PC-3 (cell line): Measurements from ENCODE around the gene CACNA1C. TPM values are rescaled to one million over a fixed set of nuclear protein-coding genes. Genes with fewer than 3 reads are reported as not detected.

Source experiments
- ATAC-seq: fragments of 200-7000 bp; cut with Tn5 transposase; 2 replicates; pipeline ENCODE4 v1.9.1; 2020; ENCODE audit warnings: mild to moderate bottlenecking, moderate library complexity
- BruUV-seq: library from RNA; stranded (reverse); fragments of 400-500 nt; replicated peaks from 2 replicates; lab custom pipeline; 2021; lab: Mats Ljungman, UMichigan
- CTCF ChIA-PET: fragments of 300-600 bp; sonication (Branson Sonifier 250); formaldehyde crosslinking; loops from one replicate; lab custom pipeline; 2022; ENCODE audit warnings: antibody characterized with exemption; lab: Charles Lee
- POLR2A ChIA-PET: fragments of 300-600 bp; sonication (Branson Sonifier 250); formaldehyde crosslinking; loops from one replicate; lab custom pipeline; 2022; ENCODE audit warnings: antibody characterized with exemption; ENCODE audit not compliant: unreplicated experiment; lab: Charles Lee
- DNase-seq: peaks from one replicate; pipeline ENCODE4 v3.0.0-alpha.2; 2015
- H2AFZ ChIP-seq: fragments of 300-600 bp; sonication (generic); 2 replicates; pipeline ENCODE4 v1.6.0; 2016; ENCODE audit warnings: antibody characterized with exemption, low read length
- H3F3A ChIP-seq: fragments of 300-600 bp; sonication (generic); one replicate; pipeline ENCODE4 v1.6.0; 2017; ENCODE audit warnings: antibody characterized with exemption, low read length, control low read depth, mild to moderate bottlenecking; ENCODE audit not compliant: unreplicated experiment
- H3K27ac ChIP-seq: fragments of 300-600 bp; sonication (generic); 2 replicates; pipeline ENCODE4 v1.5.1; 2016; ENCODE audit warnings: mild to moderate bottlenecking, low read length
- H3K27me3 ChIP-seq: fragments of 300-600 bp; sonication (generic); 2 replicates; pipeline ENCODE4 v1.6.1; 2016; ENCODE audit warnings: low read length, mixed read lengths
- H3K36me3 ChIP-seq: fragments of 300-600 bp; sonication (generic); 2 replicates; pipeline ENCODE4 v1.6.1; 2016; ENCODE audit warnings: low read depth, mixed run types, low read length, mixed read lengths
- H3K4me1 ChIP-seq: fragments of 300-600 bp; sonication (generic); 2 replicates; pipeline ENCODE4 v1.5.1; 2016; ENCODE audit warnings: low read length; ENCODE audit not compliant: insufficient read depth
- H3K4me2 ChIP-seq: fragments of 300-600 bp; sonication (generic); 2 replicates; pipeline ENCODE4 v1.6.0; 2016; ENCODE audit warnings: low read length
- H3K4me3 ChIP-seq: fragments of 300-600 bp; sonication (generic); 2 replicates; pipeline ENCODE4 v1.5.1; 2016; ENCODE audit warnings: mild to moderate bottlenecking, low read length, mixed read lengths
- H3K79me2 ChIP-seq: fragments of 300-600 bp; sonication (generic); 2 replicates; pipeline ENCODE4 v1.6.1; 2017; ENCODE audit warnings: low read length, mixed read lengths
- H3K9ac ChIP-seq: fragments of 300-600 bp; sonication (generic); 2 replicates; pipeline ENCODE4 v1.6.0; 2016; ENCODE audit warnings: mild to moderate bottlenecking, low read length
- H3K9me2 ChIP-seq: fragments of 300-600 bp; sonication (generic); replicated peaks from 2 replicates; pipeline ENCODE4 v1.6.1; 2016; ENCODE audit warnings: mixed run types, low read length, mixed read lengths
- H3K9me3 ChIP-seq: fragments of 300-600 bp; sonication (generic); 2 replicates; pipeline ENCODE4 v1.6.1; 2016; ENCODE audit warnings: low read length, mixed read lengths
- H4K20me1 ChIP-seq: fragments of 300-600 bp; sonication (generic); 2 replicates; pipeline ENCODE4 v1.6.1; 2016; ENCODE audit warnings: low read length, mixed read lengths
- EZH2 ChIP-seq: fragments of 300-600 bp; sonication (generic); IDR thresholded peaks from one replicate; pipeline ENCODE4 v1.6.1; 2017; ENCODE audit warnings: antibody characterized with exemption, mild to moderate bottlenecking, low read length; ENCODE audit not compliant: unreplicated experiment
- EZH2phosphoT487 ChIP-seq: fragments of 300-600 bp; sonication (generic); IDR thresholded peaks from 2 replicates; pipeline ENCODE4 v1.6.1; 2018; ENCODE audit warnings: mild to moderate bottlenecking, antibody characterized with exemption, low read length, borderline replicate concordance
- intact Hi-C: fragments of 100-400 bp; cut with micrococcal nuclease; formaldehyde crosslinking; loops from 2 replicates; pipeline ENCODE4 v1.9.0; 2023
- total RNA-seq: library from RNA; depleted of rRNA; stranded (reverse); fragments of >200 nt; gene quantifications from 2 replicates; pipeline ENCODE4 v1.2.3, GENCODE V29; 2014
- TF ChIP-seq, protein P1 (sequence below): fragments of 300-600 bp; sonication (generic); conservative IDR thresholded peaks from 2 replicates; pipeline ENCODE4 v1.5.1; 2017; ENCODE audit warnings: antibody characterized with exemption, low read depth, mild to moderate bottlenecking, low read length

CACNA1C gene
- total RNA-seq, 1 experiment from 2014 or later: not detected

- H3K36me3 ChIP-seq: no peaks in the 10 kb centered on the region
- no peaks in the 10 kb centered on the region for H3F3A ChIP-seq
- no peaks in the 10 kb centered on the region for H3K9me3 ChIP-seq
- ChIA-PET CTCF (no interaction called here), POLR2A (no interaction called here)
- intact Hi-C loops: no loop called here
- no peaks in the 10 kb centered on the region for H4K20me1 ChIP-seq
- TF ChIP-seq EZH2 (no peak), EZH2phosphoT487 (no peak)
- TF ChIP-seq, protein P1, sequence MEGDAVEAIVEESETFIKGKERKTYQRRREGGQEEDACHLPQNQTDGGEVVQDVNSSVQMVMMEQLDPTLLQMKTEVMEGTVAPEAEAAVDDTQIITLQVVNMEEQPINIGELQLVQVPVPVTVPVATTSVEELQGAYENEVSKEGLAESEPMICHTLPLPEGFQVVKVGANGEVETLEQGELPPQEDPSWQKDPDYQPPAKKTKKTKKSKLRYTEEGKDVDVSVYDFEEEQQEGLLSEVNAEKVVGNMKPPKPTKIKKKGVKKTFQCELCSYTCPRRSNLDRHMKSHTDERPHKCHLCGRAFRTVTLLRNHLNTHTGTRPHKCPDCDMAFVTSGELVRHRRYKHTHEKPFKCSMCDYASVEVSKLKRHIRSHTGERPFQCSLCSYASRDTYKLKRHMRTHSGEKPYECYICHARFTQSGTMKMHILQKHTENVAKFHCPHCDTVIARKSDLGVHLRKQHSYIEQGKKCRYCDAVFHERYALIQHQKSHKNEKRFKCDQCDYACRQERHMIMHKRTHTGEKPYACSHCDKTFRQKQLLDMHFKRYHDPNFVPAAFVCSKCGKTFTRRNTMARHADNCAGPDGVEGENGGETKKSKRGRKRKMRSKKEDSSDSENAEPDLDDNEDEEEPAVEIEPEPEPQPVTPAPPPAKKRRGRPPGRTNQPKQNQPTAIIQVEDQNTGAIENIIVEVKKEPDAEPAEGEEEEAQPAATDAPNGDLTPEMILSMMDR: no peak
- no peak overlapping the region for H3K9ac ChIP-seq
- BruUV-seq: no TSS peak
- no peak overlapping the region for H2AFZ ChIP-seq
- peak; percentile 38 for DNase-seq
- H3K27ac ChIP-seq: no peak overlapping the region
- H3K79me2 ChIP-seq: no peaks in the 10 kb centered on the region
- H3K4me2 ChIP-seq: no peak overlapping the region
- H3K4me3 ChIP-seq: no peak overlapping the region
- no peaks in the 10 kb centered on the region for H3K9me2 ChIP-seq
- peaks cover 25% of the 10 kb centered on the region for H3K27me3 ChIP-seq
- H3K4me1 ChIP-seq: peaks cover 4% of the 10 kb centered on the region; the same call in 1 of the 2 replicates
- ATAC-seq: peak; percentile 24; the same call in 1 of the 2 replicates
Observed at GRCh38 chr12:2084553-2085296, 31.9 kb downstream of the CACNA1C start.

- ATAC-seq: no peak
- H3K4me2 ChIP-seq: no peak overlapping the region
- TF ChIP-seq, protein P1: no peak
- TF ChIP-seq EZH2phosphoT487: no peak
- TF ChIP-seq EZH2: no peak
- no peaks in the 10 kb centered on the region for H3K9me3 ChIP-seq
- H3K79me2 ChIP-seq: no peaks in the 10 kb centered on the region
- no peaks in the 10 kb centered on the region for H3F3A ChIP-seq
- H4K20me1 ChIP-seq: no peaks in the 10 kb centered on the region
- CTCF ChIA-PET: no interaction called here
- no peaks in the 10 kb centered on the region for H3K9me2 ChIP-seq
- POLR2A ChIA-PET: no interaction called here
- intact Hi-C loops: no loop called here
- H3K4me3 ChIP-seq: no peak overlapping the region
- H3K9ac ChIP-seq: no peak overlapping the region
- H3K27ac ChIP-seq: no peak overlapping the region
- BruUV-seq: no TSS peak
- no peaks in the 10 kb centered on the region for H3K36me3 ChIP-seq
- no peaks in the 10 kb centered on the region for H3K4me1 ChIP-seq
- no peak overlapping the region for H2AFZ ChIP-seq
- DNase-seq: no peak
- H3K27me3 ChIP-seq: peaks cover 41% of the 10 kb centered on the region
Observed at GRCh38 chr12:2092354-2092753, 39.6 kb downstream of the CACNA1C start.

DNA sequence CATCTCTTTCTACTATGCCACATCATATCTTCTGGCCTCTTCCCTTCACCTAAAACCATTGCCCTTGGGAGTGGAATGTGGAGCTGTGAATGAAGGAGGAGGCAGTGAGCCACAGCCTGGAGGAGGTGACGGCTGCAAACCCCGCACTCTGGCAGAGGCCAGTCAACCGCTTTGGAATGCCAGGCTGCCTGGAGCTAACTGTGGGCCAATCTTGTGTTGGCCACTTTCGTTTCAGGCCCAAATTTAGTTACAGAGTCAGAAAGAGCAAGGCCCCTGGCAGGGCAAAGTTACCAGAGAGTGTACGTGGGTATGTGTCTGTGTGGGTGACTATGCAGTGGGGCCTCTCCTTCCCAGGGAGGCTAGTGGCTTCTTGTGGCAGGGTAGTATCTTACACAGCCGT lies 40.1 kb downstream of the CACNA1C start:
- H4K20me1 ChIP-seq: no peaks in the 10 kb centered on the region
- H3K9ac ChIP-seq: no peak overlapping the region
- H3K4me3 ChIP-seq: no peak overlapping the region
- H3K27me3 ChIP-seq: peaks cover 41% of the 10 kb centered on the region
- H3F3A ChIP-seq: no peaks in the 10 kb centered on the region
- H3K9me2 ChIP-seq: no peaks in the 10 kb centered on the region
- CTCF ChIA-PET: no interaction called here
- H3K79me2 ChIP-seq: no peaks in the 10 kb centered on the region
- ATAC-seq (no peak), DNase-seq (no peak)
- intact Hi-C loops: no loop called here
- H3K4me2 ChIP-seq: no peak overlapping the region
- H2AFZ ChIP-seq: no peak overlapping the region
- BruUV-seq: no TSS peak
- TF ChIP-seq, protein P1: no peak
- no peak for TF ChIP-seq EZH2phosphoT487
- no peak for TF ChIP-seq EZH2
- H3K9me3 ChIP-seq: no peaks in the 10 kb centered on the region
- no peaks in the 10 kb centered on the region for H3K4me1 ChIP-seq
- no peak overlapping the region for H3K27ac ChIP-seq
- no peaks in the 10 kb centered on the region for H3K36me3 ChIP-seq
- POLR2A ChIA-PET: no interaction called here
